Measurements from ENCODE around the gene DOCK9. TPM values are rescaled to one million over a fixed set of nuclear protein-coding genes. Genes with fewer than 3 reads are reported as not detected.

DOCK9 gene
- total and polyA plus RNA-seq, 2 experiments from 2014 or later = 8.5 to 57.7 TPM

GRCh38 chr13:98866882-98867281 lies 111.0 kb downstream of the DOCK9 start:
- no peaks in the 10 kb centered on the region for H3K36me3 ChIP-seq (ENCODE audit: insufficient read depth)
- H3K27ac Mint-ChIP-seq = no peak overlapping the region

GRCh38 chr13:98860491-98860890 lies 117.4 kb downstream of the DOCK9 start:
- Mint-ChIP-seq H3K4me3 (no peak overlapping the region), H3K36me3 (ENCODE audit: low read depth) (peaks cover 8% of the 10 kb centered on the region; the same call in 2 of the 3 replicates), H3K27ac (no peak overlapping the region), H3K27me3 (ENCODE audit: insufficient read depth, low read depth, poor library complexity) (peaks cover 2% of the 10 kb centered on the region), H3K4me1 (peaks cover 7% of the 10 kb centered on the region; the same call in 2 of the 3 replicates), H3K9me3 (no peaks in the 10 kb centered on the region)
- Histone ChIP-seq H3F3A (replicated peaks; ENCODE audit: low read depth) (no peaks in the 10 kb centered on the region), H3K36me3 (ENCODE audit: insufficient read depth) (no peaks in the 10 kb centered on the region), H3K4me1 (ENCODE audit: insufficient read depth) (no peaks in the 10 kb centered on the region), H3K9me2 (ENCODE audit: insufficient read depth) (no peaks in the 10 kb centered on the region), H3K79me2 (replicated peaks; ENCODE audit: insufficient read depth) (no peaks in the 10 kb centered on the region), H3K4me3 (no peak overlapping the region), H3K27ac (ENCODE audit: low read depth) (no peak overlapping the region), H3K4me2 (no peak overlapping the region), H3K27me3 (ENCODE audit: insufficient read depth) (no peaks in the 10 kb centered on the region), H4K20me1 (replicated peaks; ENCODE audit: insufficient read depth) (no peaks in the 10 kb centered on the region), H2AFZ (no peak overlapping the region)
- ATAC-seq = no peak
- no peak for TF ChIP-seq NANOG (IDR thresholded peaks at IDR 0.05; ENCODE audit: borderline replicate concordance)
- TF ChIP-seq POLR2AphosphoS5 (IDR thresholded peaks at IDR 0.05; ENCODE audit: low read depth) = no peak
- TF ChIP-seq EZH2phosphoT487 (IDR thresholded peaks at IDR 0.05; ENCODE audit: unreplicated experiment) = no peak
- TF ChIP-seq CREB1 (CRISPR knock-in tag; IDR thresholded peaks at IDR 0.05; ENCODE audit: low read depth) = no peak
- TF ChIP-seq, protein P1, sequence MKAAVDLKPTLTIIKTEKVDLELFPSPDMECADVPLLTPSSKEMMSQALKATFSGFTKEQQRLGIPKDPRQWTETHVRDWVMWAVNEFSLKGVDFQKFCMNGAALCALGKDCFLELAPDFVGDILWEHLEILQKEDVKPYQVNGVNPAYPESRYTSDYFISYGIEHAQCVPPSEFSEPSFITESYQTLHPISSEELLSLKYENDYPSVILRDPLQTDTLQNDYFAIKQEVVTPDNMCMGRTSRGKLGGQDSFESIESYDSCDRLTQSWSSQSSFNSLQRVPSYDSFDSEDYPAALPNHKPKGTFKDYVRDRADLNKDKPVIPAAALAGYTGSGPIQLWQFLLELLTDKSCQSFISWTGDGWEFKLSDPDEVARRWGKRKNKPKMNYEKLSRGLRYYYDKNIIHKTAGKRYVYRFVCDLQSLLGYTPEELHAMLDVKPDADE (IDR thresholded peaks at IDR 0.05) = no peak
- no peak for TF ChIP-seq CTCF (conservative IDR thresholded peaks at IDR 0.05; ENCODE audit: low read depth in 2 of 2)
- DNase-seq (ENCODE audit: low spot score) = no peak

More at GRCh38 chr13:98866882-98867281, 111.0 kb downstream of the DOCK9 start:
- peak; percentile 52 for DNase-seq (ENCODE audit: low spot score)
- Histone ChIP-seq H2AFZ (no peak overlapping the region), H3K27ac (ENCODE audit: low read depth) (no peak overlapping the region), H3K4me1 (ENCODE audit: insufficient read depth) (0 out of 2 replicates have a peak, but pooled peaks cover 4% of the 10 kb centered on the region), H4K20me1 (replicated peaks; ENCODE audit: insufficient read depth) (no peaks in the 10 kb centered on the region), H3K79me2 (replicated peaks; ENCODE audit: insufficient read depth) (no peaks in the 10 kb centered on the region), H3K9me2 (ENCODE audit: insufficient read depth) (no peaks in the 10 kb centered on the region), H3F3A (replicated peaks; ENCODE audit: low read depth) (no peaks in the 10 kb centered on the region), H3K27me3 (ENCODE audit: insufficient read depth) (no peaks in the 10 kb centered on the region), H3K4me3 (no peak overlapping the region), H3K4me2 (no peak overlapping the region)
- TF ChIP-seq CTCF (conservative IDR thresholded peaks at IDR 0.05; ENCODE audit: low read depth in 2 of 2) (peak in 1 of 2 experiments; percentile 47; a peak in 2 of 4 replicates), EZH2 (IDR thresholded peaks at IDR 0.05; ENCODE audit: low read depth, unreplicated experiment) (no peak)
- H3K4me1 Mint-ChIP-seq = peaks cover 13% of the 10 kb centered on the region
- ATAC-seq = no peak; the same call in 2 of the 3 replicates
- H3K9me3 Mint-ChIP-seq = no peaks in the 10 kb centered on the region
- H3K4me3 Mint-ChIP-seq = no peak overlapping the region
- peaks cover 1% of the 10 kb centered on the region for H3K27me3 Mint-ChIP-seq (ENCODE audit: insufficient read depth, low read depth, poor library complexity)
- peaks cover 9% of the 10 kb centered on the region for H3K36me3 Mint-ChIP-seq (ENCODE audit: low read depth)
